ENCODE measurements around the gene TAAR2. TPM values are rescaled to one million over a fixed set of nuclear protein-coding genes. Genes with fewer than 3 reads are reported as not detected.

Gene TAAR2
- total RNA-seq: not detected in 2 replicates

GRCh38 chr6:132624175-132624574 lies at the start of gene TAAR2:
TSS of gene TAAR2 (minus strand) at chr6:132624275. CDS start at chr6:132624275, 0 bp downstream.

DNA sequence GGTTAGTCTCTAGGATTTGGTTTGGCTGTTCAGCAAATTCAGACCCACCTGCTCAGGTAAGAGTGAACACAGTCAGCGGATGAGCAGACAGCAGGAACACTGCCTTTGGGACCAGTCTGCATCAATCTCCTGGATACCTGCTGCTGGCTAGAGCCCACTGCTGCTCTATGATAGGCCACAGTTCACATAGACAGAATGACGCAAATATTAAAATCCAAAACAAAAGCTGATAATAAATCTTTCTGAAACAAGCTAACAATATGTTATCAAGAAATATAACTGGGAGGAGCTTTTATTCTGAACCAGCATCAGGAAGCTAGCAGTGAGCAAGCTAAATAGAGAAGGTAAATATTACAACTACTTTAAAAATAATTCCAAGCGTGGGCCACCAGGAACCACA lies 35.0 kb upstream of the TAAR2 start, which contains the start of gene TAAR1:
Gene TAAR1, minus strand, starts transcription at position 101 of the 400 bp plus-strand sequence. CDS start 13,179 bp downstream, outside the sequence.

DNA sequence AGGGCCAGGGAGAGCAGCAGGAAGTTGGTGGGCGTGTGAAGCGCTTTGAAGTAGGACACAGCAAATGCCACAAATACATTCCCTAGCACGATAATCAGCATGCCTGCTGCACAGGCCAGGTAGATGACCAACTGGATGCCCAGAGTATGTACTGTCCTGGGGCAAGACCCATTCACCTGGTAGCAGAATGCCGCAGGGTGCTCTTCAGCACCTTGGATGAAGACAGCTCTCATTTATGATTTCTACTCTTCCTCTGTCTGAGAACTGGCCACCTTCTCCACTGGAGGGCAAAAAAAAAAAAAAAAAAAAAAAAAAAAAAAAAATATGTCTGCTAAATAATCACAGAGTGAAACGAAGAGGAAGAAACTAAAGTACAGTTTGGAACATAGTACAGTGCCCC lies 34.6 kb downstream of the TAAR2 start, which contains the start of gene TAAR5:
Gene TAAR5, minus strand, starts transcription at position 288 of the 400 bp plus-strand sequence. Its CDS starts 55 bp downstream, at position 233.

GRCh38 chr6:132570221-132570777 lies 53.8 kb downstream of the TAAR2 start, which contains the start of gene TAAR6:
TSS of gene TAAR6 (plus strand) at chr6:132570322. CDS start at chr6:132570322, 0 bp downstream.

Other genes starting within 250 kb of the TAAR2 start
- gene MOXD1, start 222.8 kb downstream of the TAAR2 start, total RNA-seq: 75.3 and 95.6 TPM in 2 replicates
- 47.5 and 59.5 TPM in 2 replicates for gene STX7, start 111.2 kb downstream of the TAAR2 start, total RNA-seq
- gene TAAR9, start 86.0 kb downstream of the TAAR2 start, total RNA-seq: not detected in 2 replicates
- not detected in 2 replicates for gene TAAR8, start 71.6 kb downstream of the TAAR2 start, total RNA-seq
- gene TAAR6, start 54.0 kb downstream of the TAAR2 start, total RNA-seq: not detected in 2 replicates
- not detected in 2 replicates for gene TAAR5, start 34.5 kb downstream of the TAAR2 start, total RNA-seq
- gene TAAR1, start 34.9 kb upstream of the TAAR2 start, total RNA-seq: 0.16 TPM in 1 of 2 replicates, not detected in the other
- 0.49 TPM in 1 of 2 replicates, not detected in the other for gene VNN1, start 89.8 kb upstream of the TAAR2 start, total RNA-seq
- 0.16 TPM in 1 of 2 replicates, not detected in the other for gene VNN2, start 133.6 kb upstream of the TAAR2 start, total RNA-seq
- gene SLC18B1, start 174.4 kb upstream of the TAAR2 start, total RNA-seq: 5.8 and 9.4 TPM in 2 replicates
- 584 and 645 TPM in 2 replicates for gene RPS12, start 190.3 kb upstream of the TAAR2 start, total RNA-seq